Osteocyte (in vitro differentiated cells): ENCODE data around the gene PHACTR1. TPM values are rescaled to one million over a fixed set of nuclear protein-coding genes. Genes with fewer than 3 reads are reported as not detected.

Source experiments
- DNase-seq: peaks from one replicate; pipeline ENCODE4 v3.0.0; 2021; ENCODE audit warnings: mixed read lengths; ENCODE audit not compliant: unreplicated experiment; ENCODE audit errors: extremely low spot score
- H3K27ac Mint-ChIP-seq: one replicate; pipeline ENCODE4 v1.8.0; 2021; ENCODE audit warnings: mild to moderate bottlenecking, mixed read lengths; ENCODE audit not compliant: unreplicated experiment
- H3K27me3 Mint-ChIP-seq: one replicate; pipeline ENCODE4 v1.8.0; 2021; ENCODE audit warnings: mixed read lengths; ENCODE audit not compliant: unreplicated experiment
- H3K36me3 Mint-ChIP-seq: one replicate; pipeline ENCODE4 v1.8.0; 2021; ENCODE audit warnings: mixed read lengths; ENCODE audit not compliant: unreplicated experiment
- H3K4me1 Mint-ChIP-seq: one replicate; pipeline ENCODE4 v1.8.0; 2021; ENCODE audit warnings: mixed read lengths; ENCODE audit not compliant: unreplicated experiment
- H3K4me3 Mint-ChIP-seq: one replicate; pipeline ENCODE4 v1.8.0; 2021; ENCODE audit warnings: mild to moderate bottlenecking, moderate library complexity, mixed read lengths; ENCODE audit not compliant: unreplicated experiment
- H3K9me3 Mint-ChIP-seq: one replicate; pipeline ENCODE4 v1.8.0; 2021; ENCODE audit warnings: mixed read lengths; ENCODE audit not compliant: unreplicated experiment
- CTCF ChIP-seq: fragments of 200-600 bp; sonication (generic); IDR thresholded peaks from 2 replicates; pipeline ENCODE4 v1.5.0; 2021; ENCODE audit warnings: antibody characterized with exemption, mild to moderate bottlenecking, moderate library complexity
- total RNA-seq: library from RNA; stranded (reverse); gene quantifications from 2 replicates; pipeline ENCODE4 v1.2.1, GENCODE V29; 2021

PHACTR1 gene
- total RNA-seq, 1 donor from 2014 or later = 1.0 TPM

- Mint-ChIP-seq H3K4me1 (no peaks in the 10 kb centered on the region), H3K9me3 (peaks cover 8% of the 10 kb centered on the region), H3K36me3 (no peaks in the 10 kb centered on the region), H3K27ac (no peak overlapping the region), H3K27me3 (no peaks in the 10 kb centered on the region), H3K4me3 (no peak overlapping the region)
- TF ChIP-seq CTCF = no peak
- DNase-seq = no peak
These were observed 565.1 kb downstream of the PHACTR1 start for GRCh38 chr6:13281686-13282085.

GRCh38 chr6:13282393-13283069, 566.0 kb downstream of the PHACTR1 start:
- H3K4me1 Mint-ChIP-seq = no peaks in the 10 kb centered on the region
- H3K4me3 Mint-ChIP-seq = no peak overlapping the region
- H3K27ac Mint-ChIP-seq = no peak overlapping the region
- no peaks in the 10 kb centered on the region for H3K27me3 Mint-ChIP-seq
- no peak for DNase-seq
- no peak for TF ChIP-seq CTCF
- H3K9me3 Mint-ChIP-seq = peaks cover 8% of the 10 kb centered on the region
- peaks cover 6% of the 10 kb centered on the region for H3K36me3 Mint-ChIP-seq

GRCh38 chr6:13283331-13283730, 566.8 kb downstream of the PHACTR1 start:
- Mint-ChIP-seq H3K9me3 (peaks cover 8% of the 10 kb centered on the region), H3K27ac (no peak overlapping the region), H3K4me3 (no peak overlapping the region), H3K4me1 (no peaks in the 10 kb centered on the region), H3K36me3 (peaks cover 6% of the 10 kb centered on the region), H3K27me3 (no peaks in the 10 kb centered on the region)
- no peak for TF ChIP-seq CTCF
- no peak for DNase-seq

GRCh38 chr6:13284646-13285045, 568.1 kb downstream of the PHACTR1 start:
- H3K36me3 Mint-ChIP-seq = peaks cover 9% of the 10 kb centered on the region
- TF ChIP-seq CTCF = no peak
- no peaks in the 10 kb centered on the region for H3K27me3 Mint-ChIP-seq
- H3K4me3 Mint-ChIP-seq = no peak overlapping the region
- peaks cover 12% of the 10 kb centered on the region for H3K9me3 Mint-ChIP-seq
- no peak for DNase-seq
- H3K4me1 Mint-ChIP-seq = no peaks in the 10 kb centered on the region
- no peak overlapping the region for H3K27ac Mint-ChIP-seq

- H3K36me3 Mint-ChIP-seq = peaks cover 15% of the 10 kb centered on the region
- H3K27ac Mint-ChIP-seq = no peak overlapping the region
- H3K27me3 Mint-ChIP-seq = no peaks in the 10 kb centered on the region
- peaks cover 12% of the 10 kb centered on the region for H3K9me3 Mint-ChIP-seq
- H3K4me1 Mint-ChIP-seq = no peaks in the 10 kb centered on the region
- TF ChIP-seq CTCF = no peak
- DNase-seq = no peak
- no peak overlapping the region for H3K4me3 Mint-ChIP-seq
These were observed 569.1 kb downstream of the PHACTR1 start for GRCh38 chr6:13285705-13286104.
